ENCODE data around the gene GFI1.

GFI1 gene

GRCh38 chr1:92430030-92430429, 56.7 kb downstream of the GFI1 start:
- H3K4me1 Mint-ChIP-seq (ENCODE audit: low read depth): no peaks in the 10 kb centered on the region
- H3K27ac Mint-ChIP-seq: no peak overlapping the region
- no peak overlapping the region for H3K4me3 Mint-ChIP-seq
- no peaks in the 10 kb centered on the region for H3K36me3 Mint-ChIP-seq (ENCODE audit: low read depth)
- no peaks in the 10 kb centered on the region for H3K27me3 Mint-ChIP-seq
- H3K9me3 Mint-ChIP-seq: peaks cover 3% of the 10 kb centered on the region
- DNase-seq: no peak

- no peak for DNase-seq
- no peaks in the 10 kb centered on the region for H3K27me3 Mint-ChIP-seq
- H3K27ac Mint-ChIP-seq: no peak overlapping the region
- no peaks in the 10 kb centered on the region for H3K4me1 Mint-ChIP-seq (ENCODE audit: low read depth)
- no peaks in the 10 kb centered on the region for H3K36me3 Mint-ChIP-seq (ENCODE audit: low read depth)
- H3K4me3 Mint-ChIP-seq: no peak overlapping the region
- no peaks in the 10 kb centered on the region for H3K9me3 Mint-ChIP-seq
Measured at GRCh38 chr1:92425617-92426016, 61.1 kb downstream of the GFI1 start.

Measured in activated T-cell treated with anti-CD3 and anti-CD28 coated beads, Interleukin-2, amount 50 U/mL, for 24 hours (primary cell).